SK-N-SH (cell line): Measurements from ENCODE around the gene ST6GALNAC3. TPM values are rescaled to one million over a fixed set of nuclear protein-coding genes. Genes with fewer than 3 reads are reported as not detected.

Source experiments
- CTCF ChIA-PET: fragments of 300-600, 350-600 bp; formaldehyde crosslinking; extraction: SDS; loops from one replicate; lab custom pipeline; 2021; lab: Yijun Ruan, JAX
- POLR2A ChIA-PET: fragments of 350-600 bp; sonication (Branson Sonifier 250); formaldehyde crosslinking; extraction: SDS; loops from one replicate; lab custom pipeline; 2020; ENCODE audit warnings: antibody characterized with exemption, inconsistent platforms; lab: Yijun Ruan, JAX
- DNase-seq: peaks from one replicate; pipeline ENCODE4 v3.0.0; 2012
- H2AFZ ChIP-seq: fragments of 200-600 bp; sonication (generic); 2 replicates; pipeline ENCODE4 v1.8.1; 2016; ENCODE audit warnings: antibody characterized with exemption, mild to moderate bottlenecking, low read depth
- H3F3A ChIP-seq: fragments of 200-600 bp; sonication (generic); replicated peaks from 2 replicates; pipeline ENCODE3; 2016; ENCODE audit warnings: antibody characterized with exemption, mild to moderate bottlenecking; ENCODE audit not compliant: insufficient read depth
- H3K27ac ChIP-seq, 2 experiments: fragments of 200-500 bp in 1 of 2; fragments of 200-600 bp in 1 of 2; sonication (Bioruptor generic) in 1 of 2; sonication (generic), shearing (Covaris generic) in 1 of 2; 2 replicates each; pipeline versions ENCODE4 v1.5.1 to v1.6.1; 2014 to 2016; ENCODE audit warnings: low read depth in 2 of 2, inconsistent platforms in 1 of 2, low read length in 1 of 2, mild to moderate bottlenecking in 1 of 2, mixed read lengths in 1 of 2
- H3K27me3 ChIP-seq: fragments of 200-600 bp; sonication (generic), shearing (Covaris generic); 2 replicates; pipeline ENCODE4 v1.6.1; 2016; ENCODE audit warnings: mixed run types; ENCODE audit not compliant: insufficient read depth
- H3K36me3 ChIP-seq, 2 experiments: fragments of 200-500 bp in 1 of 2; fragments of 200-600 bp in 1 of 2; sonication (Bioruptor generic) in 1 of 2; sonication (generic) in 1 of 2; replicated peaks in 1 of 2; 2 replicates each; pipeline versions ENCODE3 to v1.5.1; 2014 to 2016; ENCODE audit warnings: low read length in 1 of 2, mild to moderate bottlenecking in 1 of 2; ENCODE audit not compliant: insufficient read depth in 2 of 2, control insufficient read depth in 1 of 2
- H3K4me1 ChIP-seq, 2 experiments: fragments of 200-500 bp in 1 of 2; fragments of 200-600 bp in 1 of 2; sonication (Bioruptor generic) in 1 of 2; sonication (generic), shearing (Covaris generic) in 1 of 2; 2 replicates each; pipeline versions ENCODE4 v1.5.1 to v1.6.1; 2014 to 2016; ENCODE audit warnings: low read depth in 1 of 2, low read length in 1 of 2, mixed run types in 1 of 2; ENCODE audit not compliant: insufficient read depth in 2 of 2, control insufficient read depth in 1 of 2
- H3K4me2 ChIP-seq: fragments of 200-600 bp; sonication (generic), shearing (Covaris generic); 2 replicates; pipeline ENCODE4 v1.6.1; 2017; ENCODE audit warnings: mixed run types
- H3K4me3 ChIP-seq, 2 experiments: fragments of 200-500 bp in 1 of 2; fragments of 200-600 bp in 1 of 2; sonication (Bioruptor generic) in 1 of 2; sonication (generic), shearing (Covaris generic) in 1 of 2; 2 replicates each; pipeline versions ENCODE4 v1.5.1 to v1.8.1; 2014 to 2016; ENCODE audit warnings: low read depth in 2 of 2, inconsistent platforms in 1 of 2, low read length in 1 of 2, mild to moderate bottlenecking in 1 of 2, mixed read lengths in 1 of 2, moderate library complexity in 1 of 2
- H3K79me2 ChIP-seq: fragments of 200-600 bp; sonication (generic); 2 replicates; pipeline ENCODE4 v1.8.1; 2017; ENCODE audit warnings: mild to moderate bottlenecking; ENCODE audit not compliant: insufficient read depth
- H3K9ac ChIP-seq: fragments of 200-600 bp; sonication (generic); 2 replicates; pipeline ENCODE4 v1.6.1; 2017; ENCODE audit warnings: mixed run types
- H3K9me2 ChIP-seq: fragments of 200-600 bp; sonication (generic); 2 replicates; pipeline ENCODE4 v1.6.1; 2017; ENCODE audit warnings: mixed run types
- H3K9me3 ChIP-seq: fragments of 200-600 bp; sonication (generic); 2 replicates; pipeline ENCODE4 v1.6.1; 2017; ENCODE audit warnings: mixed run types, mild to moderate bottlenecking, moderate library complexity
- H4K20me1 ChIP-seq: fragments of 200-600 bp; sonication (generic); 2 replicates; pipeline ENCODE4 v1.6.1; 2017; ENCODE audit warnings: mild to moderate bottlenecking, mixed run types; ENCODE audit not compliant: insufficient read depth
- CHD2 ChIP-seq: fragments of 150-350 bp; IDR thresholded peaks from 2 replicates; pipeline ENCODE4 v1.6.1; 2018; ENCODE audit warnings: low read length; ENCODE audit not compliant: partially characterized antibody
- ELF1 ChIP-seq: IDR thresholded peaks from 2 replicates; pipeline ENCODE4 v1.4.0; 2012
- EP300 ChIP-seq, 2 experiments: IDR thresholded peaks; 2 replicates each; pipeline versions ENCODE4 v1.4.0 to v1.6.1; 2012; ENCODE audit warnings: borderline replicate concordance in 1 of 2, low read depth in 1 of 2, low read length in 1 of 2
- FOSL2 ChIP-seq: IDR thresholded peaks from 2 replicates; pipeline ENCODE4 v1.4.0; 2012; ENCODE audit warnings: low read depth, mild to moderate bottlenecking, moderate library complexity, borderline replicate concordance
- FOXM1 ChIP-seq: IDR thresholded peaks from 2 replicates; pipeline ENCODE4 v1.4.0; 2012; ENCODE audit warnings: low read depth, mild to moderate bottlenecking
- JUND ChIP-seq: IDR thresholded peaks from 2 replicates; pipeline ENCODE4 v1.4.0; 2012
- MEF2A ChIP-seq: IDR thresholded peaks from 2 replicates; pipeline ENCODE4 v1.4.0; 2012; ENCODE audit warnings: low read depth, borderline replicate concordance
- MXI1 ChIP-seq: IDR thresholded peaks from 2 replicates; pipeline ENCODE4 v1.6.1; 2012; ENCODE audit warnings: mild to moderate bottlenecking, low read depth, low read length, improper control_type of control experiment
- NFIC ChIP-seq: IDR thresholded peaks from 2 replicates; pipeline ENCODE4 v1.4.0; 2012; ENCODE audit warnings: borderline replicate concordance
- NRF1 ChIP-seq: IDR thresholded peaks from 2 replicates; pipeline ENCODE4 v1.6.1; 2012; ENCODE audit warnings: low read depth, mild to moderate bottlenecking, low read length
- RAD21 ChIP-seq: IDR thresholded peaks from 2 replicates; pipeline ENCODE4 v1.6.1; 2012; ENCODE audit warnings: mild to moderate bottlenecking, low read length
- RCOR1 ChIP-seq: fragments of 150-350 bp; IDR thresholded peaks from 2 replicates; pipeline ENCODE4 v1.6.1; 2017; ENCODE audit warnings: antibody characterized with exemption, low read length
- RFX5 ChIP-seq: IDR thresholded peaks from 2 replicates; pipeline ENCODE4 v1.6.1; 2012; ENCODE audit warnings: mild to moderate bottlenecking, improper control_type of control experiment, low read length
- TEAD4 ChIP-seq: IDR thresholded peaks from 2 replicates; pipeline ENCODE4 v1.4.0; 2012; ENCODE audit warnings: mild to moderate bottlenecking, borderline replicate concordance; ENCODE audit not compliant: insufficient read depth
- WGBS: methylation state at CpG from one replicate; pipeline ENCODE4 v1.1.6; 2017; ENCODE audit warnings: low lambda C conversion rate; 5-methylcytosine and 5-hydroxymethylcytosine counted together
- polyA plus RNA-seq, 3 experiments: library from polyadenylated mRNA; depleted of rRNA; stranded (reverse); fragments of >200 nt; gene quantifications; 2 replicates each; pipeline ENCODE4 v1.2.3, GENCODE V29; 2012
- TF ChIP-seq, protein P1 (sequence below): IDR thresholded peaks from 2 replicates; pipeline ENCODE4; 2012
- TF ChIP-seq, protein P2 (sequence below): IDR thresholded peaks from 2 replicates; pipeline ENCODE4 v1.4.0; 2012; ENCODE audit warnings: low read depth
- TF ChIP-seq, protein P3 (sequence below): fragments of 150-350 bp; IDR thresholded peaks from 2 replicates; pipeline ENCODE4 v1.6.1; 2017; ENCODE audit warnings: antibody characterized with exemption, low read length, low read depth, borderline replicate concordance
- TF ChIP-seq, protein P4 (sequence below): IDR thresholded peaks from 2 replicates; pipeline ENCODE4 v1.4.0; 2012; ENCODE audit warnings: low read depth, borderline replicate concordance

The ST6GALNAC3 gene
- polyA plus RNA-seq, 1 of the 3 experiments (the other 2 are of a cell fraction): 8.1 TPM

DNA sequence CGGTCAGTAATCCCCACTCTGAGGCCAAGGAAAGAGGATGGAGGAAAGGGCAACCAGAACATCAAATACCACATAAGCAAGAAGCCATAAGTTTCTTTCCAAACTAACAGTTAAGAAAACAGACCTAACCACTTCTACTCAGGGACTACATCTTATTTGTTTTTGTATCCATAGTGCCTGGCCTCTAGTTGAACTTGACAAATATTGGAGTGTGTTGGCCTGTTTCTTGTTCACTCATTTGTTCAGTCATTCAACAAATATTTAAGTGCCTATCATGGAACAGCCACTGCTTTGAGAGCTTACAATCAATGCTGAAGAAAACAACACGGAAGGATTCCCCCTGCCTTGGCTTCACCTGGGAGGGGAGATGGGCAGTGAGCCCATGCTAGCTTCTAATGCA lies 69.7 kb downstream of the ST6GALNAC3 start:
- H4K20me1 ChIP-seq: no peaks in the 10 kb centered on the region
- POLR2A ChIA-PET: no interaction called here
- no peak overlapping the region for H3K27ac ChIP-seq
- CTCF ChIA-PET: interaction anchor here (0.7 to 1.9 kb wide), 8 partner anchors 9 to 981 kb away, joined by 3 to 9 read pairs (median 4); no protein-coding TSS in a partner anchor
- no peaks in the 10 kb centered on the region for H3K79me2 ChIP-seq
- no peaks in the 10 kb centered on the region for H3K9me3 ChIP-seq
- no peaks in the 10 kb centered on the region for H3F3A ChIP-seq
- H3K9me2 ChIP-seq: no peaks in the 10 kb centered on the region
- H3K4me3 ChIP-seq: no peak overlapping the region
- H3K4me1 ChIP-seq: no peaks in the 10 kb centered on the region; a peak in 1 of 4 replicates
- no peaks in the 10 kb centered on the region for H3K36me3 ChIP-seq
- H2AFZ ChIP-seq: no peak overlapping the region
- no peak overlapping the region for H3K9ac ChIP-seq
- DNase-seq: no peak
- TF ChIP-seq, protein P1, sequence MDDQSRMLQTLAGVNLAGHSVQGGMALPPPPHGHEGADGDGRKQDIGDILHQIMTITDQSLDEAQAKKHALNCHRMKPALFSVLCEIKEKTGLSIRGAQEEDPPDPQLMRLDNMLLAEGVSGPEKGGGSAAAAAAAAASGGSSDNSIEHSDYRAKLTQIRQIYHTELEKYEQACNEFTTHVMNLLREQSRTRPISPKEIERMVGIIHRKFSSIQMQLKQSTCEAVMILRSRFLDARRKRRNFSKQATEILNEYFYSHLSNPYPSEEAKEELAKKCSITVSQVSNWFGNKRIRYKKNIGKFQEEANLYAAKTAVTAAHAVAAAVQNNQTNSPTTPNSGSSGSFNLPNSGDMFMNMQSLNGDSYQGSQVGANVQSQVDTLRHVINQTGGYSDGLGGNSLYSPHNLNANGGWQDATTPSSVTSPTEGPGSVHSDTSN: no peak
- no peak for TF ChIP-seq CHD2
- TF ChIP-seq EP300 (IDR thresholded peaks at IDR 0.05; ENCODE audit: borderline replicate concordance in 1 of 2, low read depth in 1 of 2, low read length in 1 of 2): no peak
- TF ChIP-seq RFX5: no peak
- no peak for TF ChIP-seq JUND
- no peak for TF ChIP-seq FOSL2
- no peak for TF ChIP-seq NFIC
- no peak for TF ChIP-seq RAD21
- no peak for TF ChIP-seq NRF1
- TF ChIP-seq MXI1: no peak
- TF ChIP-seq MEF2A: no peak
- no peak for TF ChIP-seq TEAD4
- 98% methylated on average over 2 of the region's 2 CpGs for WGBS
- H3K27me3 ChIP-seq: no peaks in the 10 kb centered on the region
- no peak overlapping the region for H3K4me2 ChIP-seq

- H3F3A ChIP-seq: no peaks in the 10 kb centered on the region
- H2AFZ ChIP-seq: no peak overlapping the region
- no peaks in the 10 kb centered on the region for H4K20me1 ChIP-seq
- no peaks in the 10 kb centered on the region for H3K9me2 ChIP-seq
- no peaks in the 10 kb centered on the region for H3K36me3 ChIP-seq
- H3K4me2 ChIP-seq: no peak overlapping the region
- CTCF ChIA-PET: interaction anchor here (1.0 to 1.9 kb wide), 5 partner anchors 9 to 155 kb away, joined by 3 to 5 read pairs (median 4); no protein-coding TSS in a partner anchor
- no peak overlapping the region for H3K27ac ChIP-seq
- DNase-seq: no peak
- POLR2A ChIA-PET: no interaction called here
- no peaks in the 10 kb centered on the region for H3K27me3 ChIP-seq
- peaks cover 0 to 4% of the 10 kb centered on the region in 2 experiments; a peak in 1 of 4 replicates for H3K4me1 ChIP-seq
- no peak overlapping the region for H3K4me3 ChIP-seq
- no peaks in the 10 kb centered on the region for H3K79me2 ChIP-seq
- H3K9ac ChIP-seq: no peak overlapping the region
- 80% methylated on average over 6 of the region's 6 CpGs for WGBS
- H3K9me3 ChIP-seq: no peaks in the 10 kb centered on the region
- no peak for TF ChIP-seq FOXM1
- TF ChIP-seq, protein P2, sequence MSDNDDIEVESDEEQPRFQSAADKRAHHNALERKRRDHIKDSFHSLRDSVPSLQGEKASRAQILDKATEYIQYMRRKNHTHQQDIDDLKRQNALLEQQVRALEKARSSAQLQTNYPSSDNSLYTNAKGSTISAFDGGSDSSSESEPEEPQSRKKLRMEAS: no peak
- TF ChIP-seq, protein P3, sequence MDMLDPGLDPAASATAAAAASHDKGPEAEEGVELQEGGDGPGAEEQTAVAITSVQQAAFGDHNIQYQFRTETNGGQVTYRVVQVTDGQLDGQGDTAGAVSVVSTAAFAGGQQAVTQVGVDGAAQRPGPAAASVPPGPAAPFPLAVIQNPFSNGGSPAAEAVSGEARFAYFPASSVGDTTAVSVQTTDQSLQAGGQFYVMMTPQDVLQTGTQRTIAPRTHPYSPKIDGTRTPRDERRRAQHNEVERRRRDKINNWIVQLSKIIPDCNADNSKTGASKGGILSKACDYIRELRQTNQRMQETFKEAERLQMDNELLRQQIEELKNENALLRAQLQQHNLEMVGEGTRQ: no peak
- TF ChIP-seq, protein P4, sequence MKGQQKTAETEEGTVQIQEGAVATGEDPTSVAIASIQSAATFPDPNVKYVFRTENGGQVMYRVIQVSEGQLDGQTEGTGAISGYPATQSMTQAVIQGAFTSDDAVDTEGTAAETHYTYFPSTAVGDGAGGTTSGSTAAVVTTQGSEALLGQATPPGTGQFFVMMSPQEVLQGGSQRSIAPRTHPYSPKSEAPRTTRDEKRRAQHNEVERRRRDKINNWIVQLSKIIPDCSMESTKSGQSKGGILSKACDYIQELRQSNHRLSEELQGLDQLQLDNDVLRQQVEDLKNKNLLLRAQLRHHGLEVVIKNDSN: no peak
- TF ChIP-seq ELF1: no peak
- TF ChIP-seq CHD2: no peak
- TF ChIP-seq RCOR1: no peak
- TF ChIP-seq JUND: no peak
Measured at GRCh38 chr1:76145332-76145731, 70.8 kb downstream of the ST6GALNAC3 start.
